Measurements from ENCODE around the gene CPB1.

DNA sequence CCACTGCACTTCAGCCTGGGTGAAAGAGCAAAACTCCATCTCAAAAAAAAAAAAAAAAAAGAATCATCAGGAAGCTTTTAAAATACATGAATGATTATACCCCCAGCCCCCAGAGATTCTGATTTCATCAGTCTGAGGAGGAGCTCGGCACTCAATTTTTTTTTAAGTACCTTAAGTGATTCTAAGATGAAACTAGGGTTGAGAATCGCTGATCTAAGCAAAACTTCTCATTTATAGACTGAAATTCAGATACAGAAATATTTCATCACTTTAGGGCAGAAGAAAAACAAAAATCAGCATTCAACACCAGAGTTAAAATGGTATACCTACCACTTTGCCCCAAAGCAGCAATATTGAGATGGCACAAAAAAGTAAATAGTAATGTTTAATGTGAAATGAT is 62.2 kb downstream of the CPB1 start:
- TF ChIP-seq, protein P1, sequence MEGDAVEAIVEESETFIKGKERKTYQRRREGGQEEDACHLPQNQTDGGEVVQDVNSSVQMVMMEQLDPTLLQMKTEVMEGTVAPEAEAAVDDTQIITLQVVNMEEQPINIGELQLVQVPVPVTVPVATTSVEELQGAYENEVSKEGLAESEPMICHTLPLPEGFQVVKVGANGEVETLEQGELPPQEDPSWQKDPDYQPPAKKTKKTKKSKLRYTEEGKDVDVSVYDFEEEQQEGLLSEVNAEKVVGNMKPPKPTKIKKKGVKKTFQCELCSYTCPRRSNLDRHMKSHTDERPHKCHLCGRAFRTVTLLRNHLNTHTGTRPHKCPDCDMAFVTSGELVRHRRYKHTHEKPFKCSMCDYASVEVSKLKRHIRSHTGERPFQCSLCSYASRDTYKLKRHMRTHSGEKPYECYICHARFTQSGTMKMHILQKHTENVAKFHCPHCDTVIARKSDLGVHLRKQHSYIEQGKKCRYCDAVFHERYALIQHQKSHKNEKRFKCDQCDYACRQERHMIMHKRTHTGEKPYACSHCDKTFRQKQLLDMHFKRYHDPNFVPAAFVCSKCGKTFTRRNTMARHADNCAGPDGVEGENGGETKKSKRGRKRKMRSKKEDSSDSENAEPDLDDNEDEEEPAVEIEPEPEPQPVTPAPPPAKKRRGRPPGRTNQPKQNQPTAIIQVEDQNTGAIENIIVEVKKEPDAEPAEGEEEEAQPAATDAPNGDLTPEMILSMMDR (IDR thresholded peaks at IDR 0.05; ENCODE audit: low read depth, low read length): no peak
- TF ChIP-seq POLR2A (IDR thresholded peaks at IDR 0.05; ENCODE audit: extremely low read depth, insufficient read length): no peak
